ES-I3 (cell line): ENCODE measurements around the gene SIAE.
A peak's percentile ranks its signal among the peaks of the same experiment; 100 is the strongest.

Experiments
- H3K36me3 ChIP-seq: 2 replicates; pipeline ENCODE4 v1.6.1; 2013; ENCODE audit warnings: mild to moderate bottlenecking, low read length, control low read depth, moderate library complexity; ENCODE audit not compliant: insufficient read depth
- H3K4me1 ChIP-seq: 2 replicates; pipeline ENCODE4 v1.6.1; 2013; ENCODE audit warnings: mild to moderate bottlenecking, control low read depth, low read length; ENCODE audit not compliant: insufficient read depth
- H3K9ac ChIP-seq: 2 replicates; pipeline ENCODE4 v1.6.1; 2013; ENCODE audit warnings: low read depth, mild to moderate bottlenecking, low read length, moderate library complexity
- H3K9me3 ChIP-seq: 2 replicates; pipeline ENCODE4 v1.6.1; 2013; ENCODE audit warnings: mild to moderate bottlenecking, low read length, moderate library complexity; ENCODE audit not compliant: control insufficient read depth, insufficient read depth

The SIAE gene

DNA sequence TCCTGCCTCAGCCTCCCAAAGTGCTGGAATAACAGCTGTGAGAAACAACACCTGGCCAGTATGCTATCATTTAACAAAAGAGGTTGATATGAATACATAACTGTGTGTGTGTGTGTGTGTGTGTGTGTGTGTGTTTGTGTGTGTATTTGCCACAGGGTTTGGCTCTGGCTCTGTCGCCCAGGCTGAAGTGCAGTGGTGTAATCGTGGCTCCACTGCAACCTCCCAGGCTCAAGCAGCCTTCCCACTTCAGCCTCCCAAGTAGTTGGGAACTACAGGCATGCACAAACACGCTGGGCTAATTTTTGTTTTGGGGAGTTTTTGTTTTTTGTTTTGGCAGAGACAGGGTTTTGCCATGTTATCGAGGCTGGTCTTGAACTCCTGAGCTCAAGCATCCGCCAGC, 4.9 kb upstream of the SIAE start:
- Histone ChIP-seq H3K36me3 (no peaks in the 10 kb centered on the region), H3K4me1 (no peaks in the 10 kb centered on the region), H3K9me3 (peaks cover 2% of the 10 kb centered on the region), H3K9ac (no peak overlapping the region)

DNA sequence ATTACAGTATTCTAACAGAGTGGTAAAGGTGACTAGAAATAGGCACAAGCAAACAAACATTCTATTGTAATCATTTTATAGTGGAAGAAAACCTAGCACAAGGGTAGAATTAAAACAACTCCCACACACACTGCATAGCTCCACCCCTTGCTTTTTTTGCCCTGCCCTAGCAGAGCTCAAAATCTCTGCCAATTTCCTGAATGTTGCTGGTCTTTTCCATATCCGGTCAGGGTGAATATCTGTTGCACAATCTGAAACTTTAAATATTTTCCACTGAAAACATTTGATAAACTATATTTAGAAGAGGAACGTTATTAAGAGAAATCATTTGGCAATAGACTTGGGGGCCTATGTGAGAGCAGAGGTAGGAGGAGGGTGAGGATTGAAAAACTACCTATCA, 2.8 kb upstream of the SIAE start:
- no peaks in the 10 kb centered on the region for H3K4me1 ChIP-seq
- H3K36me3 ChIP-seq, result no peaks in the 10 kb centered on the region
- H3K9me3 ChIP-seq, result no peaks in the 10 kb centered on the region; the same call in 1 of the 2 replicates
- no peak overlapping the region for H3K9ac ChIP-seq

DNA sequence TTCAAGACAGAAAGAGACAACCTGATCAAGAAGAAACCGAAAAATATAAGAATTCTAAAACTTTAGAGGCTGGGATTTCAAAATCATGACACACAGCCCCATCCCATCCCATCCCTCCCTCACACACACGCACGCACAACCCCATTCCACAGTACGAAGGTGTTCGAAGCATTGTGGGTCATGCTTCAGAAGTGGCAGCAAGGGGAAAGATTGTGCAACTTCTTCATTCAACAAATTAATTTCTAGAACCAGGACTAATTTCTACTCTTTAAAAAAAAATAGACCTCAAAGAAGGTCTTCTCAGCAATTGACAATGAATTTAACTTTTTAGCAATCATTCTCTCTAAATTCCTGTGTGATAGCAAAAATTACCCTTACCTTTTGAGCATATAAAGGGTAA, 1.0 kb upstream of the SIAE start:
- Histone ChIP-seq H3K9ac (peak overlapping the region; percentile 92; the same call in 1 of the 2 replicates), H3K9me3 (no peaks in the 10 kb centered on the region; the same call in 1 of the 2 replicates), H3K4me1 (no peaks in the 10 kb centered on the region), H3K36me3 (no peaks in the 10 kb centered on the region)

DNA sequence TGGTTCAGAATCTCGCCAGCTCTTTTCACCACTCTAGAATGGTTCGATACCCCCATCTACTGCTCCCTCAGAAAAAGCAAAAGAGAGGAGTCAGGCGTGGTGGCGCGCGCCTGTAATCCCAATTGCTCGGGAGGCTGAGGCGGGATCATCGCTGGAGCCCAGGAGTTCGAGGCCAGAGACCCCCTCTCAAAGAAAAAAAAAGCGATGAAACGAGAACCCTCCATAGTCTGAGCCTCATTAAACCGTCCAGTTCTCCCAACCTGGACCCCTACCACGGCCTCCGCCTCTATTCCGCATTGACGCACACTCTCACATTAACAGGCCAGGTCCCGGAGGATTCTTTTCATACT, 604 bp upstream of the SIAE start:
- Histone ChIP-seq H3K9ac (peak overlapping the region; percentile 92; the same call in 1 of the 2 replicates), H3K36me3 (no peaks in the 10 kb centered on the region), H3K4me1 (no peaks in the 10 kb centered on the region)

DNA sequence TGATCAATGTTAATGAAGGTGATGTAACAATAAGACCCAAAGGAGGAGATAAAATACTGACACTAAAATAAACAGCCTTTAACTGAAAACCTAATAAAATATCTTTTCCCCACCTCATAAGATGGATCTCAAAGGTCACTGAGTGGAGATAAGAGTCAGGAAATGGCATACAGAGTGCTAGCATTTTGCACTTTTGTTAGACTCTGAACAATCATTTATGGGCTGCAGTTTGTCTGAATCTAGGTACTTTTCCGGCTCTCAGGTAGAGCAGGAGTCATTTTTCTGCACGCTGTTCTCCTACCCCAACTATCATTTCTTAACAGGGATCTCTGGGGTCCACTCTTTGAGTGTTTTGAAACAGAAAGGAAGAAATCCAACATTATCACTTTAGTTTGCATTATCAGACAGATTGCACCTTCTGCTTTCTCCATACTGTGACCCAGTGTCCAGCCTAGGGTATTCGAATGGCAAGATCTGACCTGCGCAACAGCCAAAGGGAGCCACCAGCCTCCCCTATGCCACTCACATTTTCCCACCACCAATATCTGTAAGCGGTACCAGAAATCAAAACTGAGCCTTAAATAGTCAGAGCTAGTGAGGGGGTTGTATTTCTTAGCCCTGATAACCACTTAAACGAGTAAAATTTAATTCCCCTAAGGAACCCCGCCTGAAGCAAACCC, 863 bp downstream of the SIAE start:
- no peaks in the 10 kb centered on the region for H3K4me1 ChIP-seq
- H3K9me3 ChIP-seq, result no peaks in the 10 kb centered on the region
- H3K36me3 ChIP-seq, result no peaks in the 10 kb centered on the region
- peak overlapping the region; percentile 92 for H3K9ac ChIP-seq

More for the DNA sequence above, 604 bp upstream of the SIAE start:
- H3K9me3 ChIP-seq, result no peaks in the 10 kb centered on the region

DNA sequence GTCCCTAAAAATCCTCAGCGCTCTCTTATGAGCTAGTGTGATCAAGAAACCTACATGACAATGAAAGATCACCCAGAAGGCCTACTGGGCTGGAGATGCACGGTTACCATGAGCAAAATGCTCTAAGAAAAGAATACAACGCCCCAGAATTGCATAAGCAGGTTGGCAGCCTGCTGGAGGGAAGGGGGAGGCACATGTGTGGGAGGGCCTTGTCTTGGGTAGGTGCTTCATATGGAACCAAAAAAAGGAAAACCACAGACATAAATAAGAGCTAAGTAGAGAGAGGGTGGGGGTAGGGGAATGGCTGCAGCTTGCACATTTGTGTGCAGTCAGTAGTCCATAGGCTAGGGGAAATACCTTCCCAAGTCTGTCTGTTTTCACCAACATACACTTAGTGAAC, 2.8 kb downstream of the SIAE start:
- no peaks in the 10 kb centered on the region for H3K9me3 ChIP-seq
- no peaks in the 10 kb centered on the region for H3K4me1 ChIP-seq
- no peaks in the 10 kb centered on the region for H3K36me3 ChIP-seq
- no peak overlapping the region for H3K9ac ChIP-seq

DNA sequence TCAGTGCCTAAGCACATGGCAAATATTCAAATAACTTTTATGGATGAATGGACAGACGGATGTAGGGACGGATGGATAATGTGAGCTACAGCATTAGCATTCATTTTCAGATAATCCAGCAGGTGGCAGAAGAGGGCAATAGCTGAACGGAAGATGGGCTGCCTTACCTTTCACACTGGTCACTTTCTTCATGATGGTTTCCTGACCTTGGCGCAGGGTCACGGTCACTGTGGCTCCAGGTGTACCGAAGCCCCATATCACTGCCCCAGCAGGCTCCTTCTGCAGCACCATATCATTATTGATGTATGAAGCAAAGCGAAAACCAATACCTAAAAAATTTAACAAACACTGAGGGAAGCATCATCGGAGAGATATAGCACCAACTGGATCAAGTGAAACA, 4.3 kb downstream of the SIAE start:
- Histone ChIP-seq H3K9ac (no peak overlapping the region), H3K4me1 (no peaks in the 10 kb centered on the region), H3K36me3 (no peaks in the 10 kb centered on the region), H3K9me3 (no peaks in the 10 kb centered on the region)

DNA sequence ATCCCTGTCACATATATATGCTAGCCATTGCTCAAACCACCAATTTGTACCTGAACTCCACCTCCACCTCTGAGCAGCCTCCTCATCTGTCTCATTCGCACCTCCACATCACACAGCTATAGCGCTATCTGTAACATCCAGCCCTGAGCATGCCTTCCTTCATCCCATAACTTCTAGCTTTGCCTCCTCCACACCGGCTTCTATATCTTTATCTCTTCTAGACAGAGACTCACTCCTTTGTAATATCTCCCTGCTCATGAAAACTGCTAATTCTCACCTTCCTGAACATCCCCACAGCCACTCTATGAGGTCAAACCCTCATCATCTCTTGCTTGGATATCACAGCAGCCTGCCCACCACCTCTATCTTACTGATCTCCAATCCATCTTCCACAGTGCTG, 5.9 kb downstream of the SIAE start:
- Histone ChIP-seq H3K9ac (no peak overlapping the region), H3K9me3 (no peaks in the 10 kb centered on the region), H3K36me3 (no peaks in the 10 kb centered on the region), H3K4me1 (no peaks in the 10 kb centered on the region)

DNA sequence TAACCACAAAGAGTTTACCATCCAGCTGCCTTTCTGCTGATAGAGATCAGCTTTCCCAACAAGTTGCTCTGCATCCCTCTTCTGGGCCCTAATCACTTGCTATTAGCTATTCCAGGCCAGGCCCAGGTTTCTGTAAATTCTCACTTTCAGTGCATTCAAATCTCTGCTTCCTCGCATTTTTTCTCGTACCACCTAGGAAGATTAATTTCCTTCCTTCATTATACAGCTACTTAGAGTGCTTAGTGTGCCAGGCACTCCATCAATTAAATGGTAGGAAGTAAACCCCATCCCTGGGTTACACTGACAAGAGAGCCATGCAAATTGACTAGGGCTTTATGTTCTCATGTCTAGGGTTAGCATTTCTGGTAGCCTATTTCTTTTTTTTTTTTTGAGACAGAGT, 9.7 kb downstream of the SIAE start:
- no peaks in the 10 kb centered on the region for H3K9me3 ChIP-seq
- H3K4me1 ChIP-seq, result no peaks in the 10 kb centered on the region

DNA sequence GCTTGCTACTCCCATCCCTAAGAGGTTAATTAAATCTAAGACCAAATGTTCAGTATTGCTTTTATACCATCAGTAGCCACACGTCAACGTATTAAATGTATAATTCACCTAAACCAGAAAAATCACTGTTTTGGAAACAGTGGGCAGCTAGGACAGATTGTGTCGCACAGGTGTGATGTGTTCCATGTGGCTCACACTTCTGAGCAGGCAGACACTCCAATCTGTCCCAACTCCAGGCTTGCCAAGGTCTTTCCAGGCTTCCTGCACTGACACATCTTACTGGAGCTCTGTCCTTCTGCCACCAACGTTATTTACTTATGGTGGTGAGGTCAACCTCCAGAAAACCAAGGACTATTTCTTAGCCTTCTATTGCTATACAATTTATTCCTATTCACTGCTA, 11.4 kb downstream of the SIAE start:
- Histone ChIP-seq H3K4me1 (peaks cover 9% of the 10 kb centered on the region; the same call in 1 of the 2 replicates), H3K36me3 (no peaks in the 10 kb centered on the region), H3K9me3 (no peaks in the 10 kb centered on the region), H3K9ac (no peak overlapping the region)

More for the DNA sequence above, 9.7 kb downstream of the SIAE start:
- Histone ChIP-seq H3K9ac (no peak overlapping the region), H3K36me3 (no peaks in the 10 kb centered on the region)

DNA sequence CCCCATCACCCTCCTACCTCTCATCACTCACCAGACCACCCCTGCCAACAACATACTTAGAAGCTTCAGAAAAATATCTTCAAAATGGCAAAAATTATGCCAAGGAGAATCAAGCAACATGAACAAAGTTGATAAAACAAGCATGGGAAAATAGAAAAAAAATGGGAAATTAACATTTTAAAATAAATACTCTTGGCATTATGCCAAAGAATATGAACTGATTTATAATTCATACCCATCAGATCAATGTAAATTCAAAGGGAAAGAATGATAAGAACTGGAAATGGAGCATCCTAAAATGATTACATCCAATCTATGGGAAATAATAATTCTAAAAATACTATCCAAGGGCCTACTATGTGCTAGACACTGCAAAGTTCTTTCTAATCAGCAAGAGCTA, 12.0 kb downstream of the SIAE start:
- Histone ChIP-seq H3K9ac (no peak overlapping the region), H3K9me3 (no peaks in the 10 kb centered on the region), H3K36me3 (no peaks in the 10 kb centered on the region), H3K4me1 (peaks cover 12% of the 10 kb centered on the region; the same call in 1 of the 2 replicates)

DNA sequence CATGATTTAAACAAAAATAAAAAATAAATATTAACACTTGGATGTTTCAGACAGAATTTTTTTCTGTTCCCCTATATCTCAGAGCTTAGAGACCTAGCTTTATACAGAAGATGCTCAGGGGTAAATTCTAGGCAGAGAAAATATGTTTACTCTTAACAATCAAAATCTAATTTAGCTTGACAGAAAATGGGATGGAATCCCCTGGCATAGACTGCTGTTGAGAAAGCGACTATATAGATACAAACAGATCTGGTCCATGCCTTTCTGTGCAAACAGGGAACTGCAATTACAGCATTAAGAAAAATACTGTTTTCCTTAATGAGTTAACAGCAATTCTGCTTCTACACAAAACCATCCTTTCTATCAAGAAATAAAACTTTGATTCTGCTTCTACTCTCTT, 14.6 kb downstream of the SIAE start:
- Histone ChIP-seq H3K9me3 (no peaks in the 10 kb centered on the region), H3K4me1 (peaks cover 12% of the 10 kb centered on the region; the same call in 1 of the 2 replicates), H3K36me3 (no peaks in the 10 kb centered on the region), H3K9ac (no peak overlapping the region)

DNA sequence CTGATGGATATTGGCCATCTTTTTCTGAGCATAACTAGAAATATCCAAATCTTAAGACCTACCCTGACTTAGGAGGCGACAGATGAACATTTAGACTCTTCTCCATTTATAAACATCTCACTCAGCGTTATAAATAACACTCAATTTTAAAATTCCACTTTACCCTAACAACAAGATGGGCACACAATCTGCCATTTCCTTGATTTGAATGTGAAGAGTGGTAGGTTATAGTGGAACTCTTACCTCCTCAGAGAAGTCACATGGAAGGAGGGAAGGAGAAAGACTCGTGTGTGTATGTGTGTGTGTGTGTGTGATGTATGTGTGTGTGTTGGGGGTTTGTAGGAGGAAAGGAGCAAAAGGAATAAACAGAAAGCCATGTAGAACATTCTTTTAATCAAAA, 15.0 kb downstream of the SIAE start:
- Histone ChIP-seq H3K9ac (no peak overlapping the region), H3K36me3 (no peaks in the 10 kb centered on the region), H3K9me3 (no peaks in the 10 kb centered on the region), H3K4me1 (peaks cover 12% of the 10 kb centered on the region; the same call in 1 of the 2 replicates)

DNA sequence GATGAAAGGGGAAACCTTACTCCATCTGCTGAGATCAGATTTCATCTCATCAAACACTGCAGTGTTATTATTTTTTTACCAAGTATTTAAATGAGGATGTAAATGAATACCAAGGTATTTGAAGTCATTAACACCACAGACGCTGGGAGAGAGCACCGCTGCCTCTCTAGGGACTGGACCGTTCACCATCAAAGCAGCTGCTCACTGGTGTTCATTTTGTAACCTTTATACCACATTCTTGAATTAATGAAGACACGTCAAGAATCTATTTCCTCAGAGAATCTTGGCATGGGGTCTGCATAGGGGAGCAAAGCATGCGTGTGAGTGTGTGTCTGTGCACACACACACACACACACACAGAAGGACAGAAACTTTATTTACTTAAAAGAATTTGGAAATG, 15.6 kb downstream of the SIAE start:
- no peak overlapping the region for H3K9ac ChIP-seq
- no peaks in the 10 kb centered on the region; the same call in 1 of the 2 replicates for H3K9me3 ChIP-seq
- peaks cover 12% of the 10 kb centered on the region; the same call in 1 of the 2 replicates for H3K4me1 ChIP-seq
- H3K36me3 ChIP-seq, result no peaks in the 10 kb centered on the region

DNA sequence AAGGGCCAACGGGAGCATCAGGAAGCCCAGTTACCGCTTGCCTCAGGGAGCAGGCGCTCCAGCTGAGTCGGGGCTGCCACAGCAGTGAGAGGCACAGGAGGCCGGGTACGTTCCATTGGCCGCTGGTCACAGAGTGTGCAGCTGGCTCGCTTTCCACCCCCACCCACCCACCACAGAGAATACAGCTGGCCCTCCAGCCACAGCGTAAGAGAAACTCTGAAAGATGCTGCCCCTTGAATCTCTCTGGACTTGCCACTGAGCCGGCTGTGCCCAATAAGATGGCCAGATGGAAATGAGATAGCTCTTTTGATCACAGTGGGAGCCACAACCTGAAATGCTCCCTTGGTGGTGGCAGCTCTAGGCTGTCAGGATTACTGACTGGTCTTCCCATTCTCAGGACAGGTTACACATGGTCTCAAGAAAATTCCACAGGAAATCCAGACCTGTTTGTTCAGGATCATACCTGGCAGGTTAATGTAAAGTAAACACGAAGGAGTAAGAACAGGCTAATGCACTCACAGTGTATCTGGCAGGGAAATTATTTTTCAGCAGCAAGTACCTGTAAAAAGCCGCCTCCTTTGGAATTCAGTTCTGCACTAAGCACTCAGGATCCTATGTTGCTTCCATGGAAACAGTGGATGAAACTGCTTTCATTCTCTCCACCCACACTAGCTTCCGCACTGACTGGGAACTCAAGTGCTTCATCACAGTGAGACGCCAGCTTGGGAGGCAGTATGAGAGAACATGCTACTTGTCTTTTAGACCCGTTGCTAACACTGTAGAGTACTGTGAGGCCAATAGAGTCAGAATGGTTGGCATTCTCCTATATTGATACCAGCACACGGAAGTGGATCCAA, 16.5 kb downstream of the SIAE start:
- H3K9me3 ChIP-seq, result no peaks in the 10 kb centered on the region; the same call in 1 of the 2 replicates
- no peak overlapping the region for H3K9ac ChIP-seq
- peaks cover 12% of the 10 kb centered on the region; the same call in 1 of the 2 replicates for H3K4me1 ChIP-seq
- H3K36me3 ChIP-seq, result no peaks in the 10 kb centered on the region
